ENCODE results near the gene SRPK3. TPM values are rescaled to one million over a fixed set of nuclear protein-coding genes. Genes with fewer than 3 reads are reported as not detected.
"Not testable (repeated sequence)": the region's sequence is repeated elsewhere in the genome, so short reads cannot be mapped to it uniquely, and the experiment has no call there.

SRPK3 gene
- total RNA-seq, 1 donor from 2014 or later = 0.17 TPM

DNA sequence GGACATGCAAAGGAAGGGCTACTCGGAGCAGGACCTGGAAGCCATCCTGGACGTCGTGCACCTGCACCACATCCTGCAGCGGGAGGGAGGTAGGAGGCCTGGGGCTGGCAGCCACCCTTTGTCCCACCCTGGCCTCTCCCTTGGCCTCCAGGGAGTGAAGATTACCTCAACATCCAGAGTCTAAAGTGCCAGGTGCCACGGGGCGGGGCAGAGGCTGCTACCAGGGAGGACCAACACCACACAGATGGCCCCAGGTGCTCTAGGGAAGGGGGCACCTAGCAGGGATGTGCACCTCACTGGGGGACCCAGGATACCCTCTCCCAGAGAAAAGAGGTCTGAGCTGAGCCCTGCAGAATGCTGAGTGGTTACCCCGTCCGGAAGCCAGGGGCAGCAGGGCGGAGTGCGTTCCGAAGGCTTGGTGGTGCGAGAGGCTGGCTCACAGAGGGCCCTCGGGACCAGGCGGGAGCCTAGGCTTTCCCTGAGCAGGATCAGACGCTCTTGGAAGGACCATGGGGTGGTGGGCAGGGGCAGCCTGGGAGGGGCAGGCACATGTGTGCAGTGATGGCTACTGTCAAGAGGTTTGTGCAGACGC, 40.1 kb upstream of the SRPK3 start:
- H3K4me3 ChIP-seq (ENCODE audit: low read depth, low read length) = no peak overlapping the region
- no peak for DNase-seq (ENCODE audit: low read depth)
- TF ChIP-seq, protein P1, sequence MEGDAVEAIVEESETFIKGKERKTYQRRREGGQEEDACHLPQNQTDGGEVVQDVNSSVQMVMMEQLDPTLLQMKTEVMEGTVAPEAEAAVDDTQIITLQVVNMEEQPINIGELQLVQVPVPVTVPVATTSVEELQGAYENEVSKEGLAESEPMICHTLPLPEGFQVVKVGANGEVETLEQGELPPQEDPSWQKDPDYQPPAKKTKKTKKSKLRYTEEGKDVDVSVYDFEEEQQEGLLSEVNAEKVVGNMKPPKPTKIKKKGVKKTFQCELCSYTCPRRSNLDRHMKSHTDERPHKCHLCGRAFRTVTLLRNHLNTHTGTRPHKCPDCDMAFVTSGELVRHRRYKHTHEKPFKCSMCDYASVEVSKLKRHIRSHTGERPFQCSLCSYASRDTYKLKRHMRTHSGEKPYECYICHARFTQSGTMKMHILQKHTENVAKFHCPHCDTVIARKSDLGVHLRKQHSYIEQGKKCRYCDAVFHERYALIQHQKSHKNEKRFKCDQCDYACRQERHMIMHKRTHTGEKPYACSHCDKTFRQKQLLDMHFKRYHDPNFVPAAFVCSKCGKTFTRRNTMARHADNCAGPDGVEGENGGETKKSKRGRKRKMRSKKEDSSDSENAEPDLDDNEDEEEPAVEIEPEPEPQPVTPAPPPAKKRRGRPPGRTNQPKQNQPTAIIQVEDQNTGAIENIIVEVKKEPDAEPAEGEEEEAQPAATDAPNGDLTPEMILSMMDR (conservative IDR thresholded peaks at IDR 0.05; ENCODE audit: low read depth, low read length) = no peak

DNA sequence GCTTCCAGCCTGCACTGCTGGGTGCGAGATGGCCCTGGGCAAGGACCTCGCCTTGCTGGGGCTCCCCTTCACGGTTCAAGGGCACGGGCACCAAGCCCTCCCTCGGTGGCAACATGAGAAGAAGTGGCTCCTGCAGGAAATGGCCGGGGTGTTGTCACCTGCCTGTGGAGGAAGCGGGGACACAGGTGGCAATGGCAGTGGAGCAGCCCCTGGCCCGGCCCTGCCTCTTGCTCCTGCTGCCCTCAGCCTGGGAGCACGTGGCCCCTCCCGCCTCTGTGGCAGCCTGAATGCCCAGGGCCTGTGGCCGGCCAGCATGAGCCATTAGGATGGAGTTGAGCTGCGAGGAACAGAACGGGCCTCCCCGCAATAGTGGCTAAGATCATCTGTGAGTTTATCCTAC, 39.4 kb upstream of the SRPK3 start:
- TF ChIP-seq, protein P1 (conservative IDR thresholded peaks at IDR 0.05; ENCODE audit: low read depth, low read length) = no peak
- DNase-seq (ENCODE audit: low read depth) = no peak
- no peak overlapping the region for H3K4me3 ChIP-seq (ENCODE audit: low read depth, low read length)

GRCh38 chrX:153742111-153742510, 38.7 kb upstream of the SRPK3 start:
- H3K4me3 ChIP-seq (ENCODE audit: low read depth, low read length); DNase-seq (ENCODE audit: low read depth): not testable (repeated sequence)

- DNase-seq (ENCODE audit: low read depth); H3K4me3 ChIP-seq (ENCODE audit: low read depth, low read length): not testable (repeated sequence)
Observed at GRCh38 chrX:153742796-153743467, 37.9 kb upstream of the SRPK3 start.

DNA sequence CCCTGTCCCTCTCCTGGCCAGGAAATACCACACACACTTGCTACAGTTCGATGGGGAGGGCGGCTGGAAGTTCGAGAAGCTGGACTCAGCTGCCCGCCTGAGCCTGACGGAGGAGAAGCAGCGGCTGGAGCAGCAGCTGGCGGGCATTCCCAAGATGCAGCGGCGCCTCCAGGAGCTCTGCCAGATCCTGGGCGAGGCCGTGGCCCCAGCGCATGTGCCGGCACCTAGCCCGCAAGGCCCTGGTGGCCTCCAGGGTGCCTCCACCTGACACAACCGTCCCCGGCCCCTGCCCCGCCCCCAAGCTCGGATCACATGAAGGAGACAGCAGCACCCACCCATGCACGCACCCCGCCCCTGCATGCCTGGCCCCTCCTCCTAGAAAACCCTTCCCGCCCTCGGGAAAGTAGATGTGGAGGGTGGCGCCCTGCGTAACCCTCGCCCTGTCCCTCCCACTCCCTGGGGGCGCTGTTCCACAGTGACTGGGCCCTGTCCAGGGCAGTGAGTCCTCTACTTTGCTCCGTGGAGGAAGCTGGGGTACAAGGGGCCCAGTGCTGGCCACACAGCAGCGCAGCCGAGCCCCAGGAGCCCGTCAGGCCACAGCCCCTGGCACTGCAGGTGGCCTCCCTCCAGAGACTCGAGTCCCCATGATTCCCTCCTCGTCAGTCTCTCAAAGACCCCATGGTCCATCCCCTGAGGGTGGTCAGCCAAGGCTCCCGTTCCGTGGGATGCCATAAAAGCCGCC, 37.2 kb upstream of the SRPK3 start:
- not testable (repeated sequence) for H3K4me3 ChIP-seq (ENCODE audit: low read depth, low read length); DNase-seq (ENCODE audit: low read depth)

- TF ChIP-seq, protein P1 (conservative IDR thresholded peaks at IDR 0.05; ENCODE audit: low read depth, low read length) = peak; percentile 34
- H3K4me3 ChIP-seq (ENCODE audit: low read depth, low read length) = no peak overlapping the region
- DNase-seq (ENCODE audit: low read depth) = no peak
Observed at GRCh38 chrX:153744210-153745066, 36.4 kb upstream of the SRPK3 start.

GRCh38 chrX:153745067-153745433, 35.8 kb upstream of the SRPK3 start:
- not testable (repeated sequence) for DNase-seq (ENCODE audit: low read depth); H3K4me3 ChIP-seq (ENCODE audit: low read depth, low read length)

GRCh38 chrX:153746359-153746758, 34.5 kb upstream of the SRPK3 start:
- no peak overlapping the region for H3K4me3 ChIP-seq (ENCODE audit: low read depth, low read length)
- no peak for DNase-seq (ENCODE audit: low read depth)
- TF ChIP-seq, protein P1 (conservative IDR thresholded peaks at IDR 0.05; ENCODE audit: low read depth, low read length) = no peak

DNA sequence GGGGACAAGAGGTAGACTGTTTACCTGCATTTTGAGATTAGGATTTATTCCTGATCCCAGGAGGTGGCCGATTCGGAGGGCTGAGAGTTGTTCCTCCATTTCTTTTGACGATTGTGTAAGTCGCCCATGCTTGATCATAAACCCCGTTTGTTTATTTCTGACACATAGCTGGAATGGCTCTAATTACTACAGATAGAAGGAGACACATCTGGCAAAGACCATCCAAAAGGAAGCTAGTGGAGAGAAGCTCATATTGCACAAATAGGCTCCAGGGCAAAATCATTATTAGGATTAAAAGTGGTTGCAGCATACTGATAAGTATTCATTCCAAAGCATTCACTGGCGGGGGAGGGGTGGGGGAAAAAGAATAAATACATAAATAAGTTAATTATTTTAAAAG, 33.9 kb upstream of the SRPK3 start:
- DNase-seq (ENCODE audit: low read depth) = not testable (repeated sequence)

DNA sequence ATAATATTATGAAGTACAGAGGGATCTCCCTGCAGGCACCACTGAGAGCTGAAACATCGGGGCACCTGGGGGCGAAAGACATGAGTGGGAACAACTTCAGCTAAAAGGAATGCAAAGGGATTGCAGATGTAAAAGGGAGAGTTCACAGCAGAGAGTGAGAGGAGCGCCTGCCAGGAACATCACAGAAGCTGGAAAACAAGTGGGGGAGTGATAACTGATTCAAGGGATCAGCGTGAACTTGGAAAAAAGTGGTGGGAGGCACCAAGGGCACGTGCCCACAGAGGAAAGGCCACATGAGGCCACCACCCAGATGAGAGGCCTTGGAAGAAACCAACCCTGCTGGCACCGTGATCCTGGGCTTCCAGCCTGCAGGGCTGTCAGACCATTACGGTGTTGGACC, 31.8 kb upstream of the SRPK3 start:
- not testable (repeated sequence) for H3K4me3 ChIP-seq (ENCODE audit: low read depth, low read length); DNase-seq (ENCODE audit: low read depth)

More for the DNA sequence above, 33.9 kb upstream of the SRPK3 start:
- not testable (repeated sequence) for H3K4me3 ChIP-seq (ENCODE audit: low read depth, low read length)
